GM12875 (cell line): ENCODE data around the gene GSPT2.

Experiments
- H3K4me3 ChIP-seq: one replicate; pipeline ENCODE4 v1.5.1; 2011; ENCODE audit warnings: low read depth, low read length, control low read depth
- TF ChIP-seq, protein P1 (sequence below): IDR thresholded peaks from 2 replicates; pipeline ENCODE4 v1.5.1; 2011; ENCODE audit warnings: low read depth, mild to moderate bottlenecking, control low read depth, inconsistent platforms, low read length, moderate library complexity, borderline replicate concordance; ENCODE audit not compliant: insufficient read depth

The GSPT2 gene

DNA sequence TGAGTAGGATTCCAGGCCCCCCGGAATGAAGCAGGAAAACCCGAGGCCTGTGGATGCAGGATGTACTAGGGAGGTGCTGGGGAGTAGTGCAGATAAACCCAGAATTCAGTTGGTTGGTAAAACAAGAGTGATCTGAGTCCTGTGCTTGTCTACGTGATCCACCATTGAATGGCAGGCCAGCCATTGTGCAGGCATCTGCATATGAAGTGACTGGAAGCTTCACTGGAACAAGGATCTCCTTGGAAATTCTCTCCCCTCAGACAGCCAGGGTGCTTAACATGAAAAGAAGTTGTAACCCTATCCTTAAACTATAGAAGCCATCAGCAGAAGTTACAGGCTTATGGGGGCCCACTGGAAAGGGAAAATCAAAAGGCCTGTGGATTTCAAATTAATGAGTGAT is 656 bp upstream of the GSPT2 start:
- TF ChIP-seq, protein P1, sequence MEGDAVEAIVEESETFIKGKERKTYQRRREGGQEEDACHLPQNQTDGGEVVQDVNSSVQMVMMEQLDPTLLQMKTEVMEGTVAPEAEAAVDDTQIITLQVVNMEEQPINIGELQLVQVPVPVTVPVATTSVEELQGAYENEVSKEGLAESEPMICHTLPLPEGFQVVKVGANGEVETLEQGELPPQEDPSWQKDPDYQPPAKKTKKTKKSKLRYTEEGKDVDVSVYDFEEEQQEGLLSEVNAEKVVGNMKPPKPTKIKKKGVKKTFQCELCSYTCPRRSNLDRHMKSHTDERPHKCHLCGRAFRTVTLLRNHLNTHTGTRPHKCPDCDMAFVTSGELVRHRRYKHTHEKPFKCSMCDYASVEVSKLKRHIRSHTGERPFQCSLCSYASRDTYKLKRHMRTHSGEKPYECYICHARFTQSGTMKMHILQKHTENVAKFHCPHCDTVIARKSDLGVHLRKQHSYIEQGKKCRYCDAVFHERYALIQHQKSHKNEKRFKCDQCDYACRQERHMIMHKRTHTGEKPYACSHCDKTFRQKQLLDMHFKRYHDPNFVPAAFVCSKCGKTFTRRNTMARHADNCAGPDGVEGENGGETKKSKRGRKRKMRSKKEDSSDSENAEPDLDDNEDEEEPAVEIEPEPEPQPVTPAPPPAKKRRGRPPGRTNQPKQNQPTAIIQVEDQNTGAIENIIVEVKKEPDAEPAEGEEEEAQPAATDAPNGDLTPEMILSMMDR: no peak
- no peak overlapping the region for H3K4me3 ChIP-seq

DNA sequence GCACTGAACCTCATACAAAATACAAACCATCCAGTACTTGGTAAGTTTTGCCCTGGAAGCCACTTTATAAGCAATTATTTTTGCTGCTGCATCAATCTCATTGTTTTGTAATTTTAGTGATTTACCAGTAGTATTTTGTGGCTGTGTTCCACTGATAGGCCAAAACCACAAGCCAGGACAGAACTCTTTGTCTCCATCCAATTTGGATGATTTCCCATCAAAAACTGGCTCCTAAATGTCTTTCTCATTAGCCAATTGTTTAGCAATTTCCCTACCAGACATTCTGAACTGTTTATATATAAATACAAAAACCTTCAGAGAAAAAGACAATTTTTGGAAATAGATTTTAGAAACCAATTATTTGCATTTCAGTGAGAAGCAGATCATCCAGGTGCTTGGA is 4.4 kb downstream of the GSPT2 start:
- TF ChIP-seq, protein P1: no peak
- H3K4me3 ChIP-seq: no peak overlapping the region

DNA sequence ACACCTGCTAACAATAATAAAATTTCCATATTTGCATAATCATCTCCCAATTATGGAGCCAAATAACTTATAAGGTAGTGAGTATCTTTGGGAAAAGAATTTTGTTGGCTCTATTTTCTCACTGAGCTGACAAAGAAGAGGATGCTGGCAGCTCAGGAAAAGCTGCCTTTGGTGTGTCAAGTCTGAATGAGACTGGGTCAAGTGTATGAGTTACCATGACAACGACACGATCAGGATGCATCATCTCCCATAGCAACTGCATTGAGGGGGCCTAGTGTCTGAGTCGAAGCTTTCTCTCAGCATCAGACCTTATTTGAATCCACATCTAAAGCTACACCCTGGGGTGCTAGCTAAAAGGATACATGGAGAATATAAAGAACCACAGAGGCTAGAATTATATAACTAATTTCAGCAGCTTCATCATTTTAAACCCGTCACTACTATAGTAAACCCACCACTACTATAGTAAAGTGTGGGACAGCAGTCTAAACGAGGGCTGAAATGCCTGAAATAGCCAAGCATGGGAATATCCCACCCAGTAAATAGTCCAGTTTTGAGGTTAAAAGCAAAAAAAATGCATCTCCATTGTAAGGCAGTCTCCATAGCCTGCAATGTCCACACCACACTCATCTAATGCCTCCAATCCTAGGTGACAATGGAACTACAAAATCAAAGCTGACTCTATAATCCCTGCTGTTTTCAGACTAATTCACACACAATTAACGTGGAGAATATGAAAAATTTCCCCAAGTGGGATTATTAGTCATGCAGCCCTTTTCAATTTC is 16.0 kb downstream of the GSPT2 start:
- no peak overlapping the region for H3K4me3 ChIP-seq
- TF ChIP-seq, protein P1: no peak

DNA sequence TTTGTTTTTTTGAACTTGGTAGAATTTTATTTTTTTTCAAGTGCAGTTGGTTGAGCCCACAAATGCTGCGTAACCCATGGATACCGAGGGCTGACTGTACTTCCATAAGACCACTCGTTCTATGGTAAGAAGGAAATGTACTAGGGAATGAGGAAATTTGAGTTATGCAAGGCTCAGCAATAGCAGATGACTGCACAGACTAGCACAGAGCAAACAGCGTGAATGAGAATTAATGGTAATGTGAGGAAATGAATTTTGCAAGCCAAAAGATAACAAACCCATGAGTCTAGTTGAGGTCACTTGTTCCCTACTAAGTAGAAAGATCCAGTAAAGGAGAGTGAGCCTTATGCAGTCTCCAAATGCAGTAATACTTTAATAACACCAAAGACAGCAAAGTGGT is 17.4 kb downstream of the GSPT2 start:
- TF ChIP-seq, protein P1: no peak
- no peak overlapping the region for H3K4me3 ChIP-seq

DNA sequence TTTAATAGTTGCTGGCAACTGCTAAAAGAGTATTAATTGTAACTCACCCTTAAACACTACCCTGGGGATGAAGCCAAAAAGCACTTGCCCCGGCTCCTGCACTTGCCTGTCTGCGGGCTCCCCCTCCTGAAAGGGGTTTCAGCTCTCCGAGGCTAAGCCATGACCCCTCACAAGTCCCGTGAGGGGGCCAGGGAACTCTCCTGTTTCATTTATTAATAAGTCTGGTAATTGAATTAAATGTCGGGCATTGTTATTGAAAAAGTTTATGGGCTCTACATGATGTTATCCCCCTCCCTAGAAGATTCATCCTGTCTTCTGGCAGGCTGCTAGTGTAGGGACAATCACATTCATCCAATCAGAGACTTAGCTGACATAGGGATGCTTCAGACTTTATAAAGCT is 23.3 kb downstream of the GSPT2 start:
- H3K4me3 ChIP-seq: no peak overlapping the region
- TF ChIP-seq, protein P1: no peak

DNA sequence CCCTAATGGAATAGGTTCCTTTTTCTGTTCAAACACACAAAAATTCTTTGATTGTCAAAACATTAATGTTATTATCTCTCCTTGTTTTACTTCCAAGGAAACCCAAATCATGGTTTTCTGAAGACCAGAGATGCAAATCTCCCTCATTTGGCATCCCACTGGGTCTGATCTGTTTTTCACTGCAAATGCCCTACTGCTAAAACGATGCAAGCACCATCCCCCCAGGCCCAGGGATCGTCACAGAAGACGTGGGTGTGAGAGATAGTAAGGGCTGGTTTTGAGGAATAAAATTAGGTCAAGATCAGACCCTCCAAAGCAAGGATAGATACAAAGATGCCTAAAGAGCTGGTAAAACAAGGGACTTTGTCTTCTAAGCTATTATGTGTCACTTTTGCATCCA is 33.6 kb downstream of the GSPT2 start:
- no peak overlapping the region for H3K4me3 ChIP-seq
- TF ChIP-seq, protein P1: no peak

DNA sequence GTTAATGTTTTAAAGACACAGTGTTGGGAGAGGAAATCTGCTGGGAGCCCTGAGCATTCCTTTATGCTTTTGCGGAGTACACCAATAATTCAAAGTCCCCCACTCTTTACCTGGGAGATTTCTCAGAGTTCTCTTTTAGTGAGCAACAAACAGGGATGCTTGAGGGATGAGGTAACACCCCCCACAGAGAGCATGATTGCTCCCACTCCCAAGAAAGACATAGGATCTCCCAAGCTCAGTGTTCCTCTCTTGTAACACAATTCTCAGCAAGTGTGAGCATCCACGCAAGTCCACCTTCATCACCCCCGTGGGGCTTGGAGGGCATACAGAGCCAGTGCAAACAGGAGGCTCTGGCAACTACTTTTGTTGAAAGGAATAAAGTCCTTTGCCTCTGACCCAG is 36.1 kb downstream of the GSPT2 start:
- no peak overlapping the region for H3K4me3 ChIP-seq
- TF ChIP-seq, protein P1: no peak
